Ishikawa (cell line): ENCODE data around the gene EIF4A3.
A peak's percentile ranks its signal among the peaks of the same experiment; 100 is the strongest.

Source experiments
- CEBPB ChIP-seq: IDR thresholded peaks from 2 replicates; pipeline ENCODE4 v1.6.1; 2012
- CREB1 ChIP-seq: IDR thresholded peaks from 2 replicates; pipeline ENCODE4 v1.6.1; 2012; ENCODE audit warnings: low read depth
- EGR1 ChIP-seq: IDR thresholded peaks from 2 replicates; pipeline ENCODE4 v1.6.1; 2012
- EP300 ChIP-seq: IDR thresholded peaks from 2 replicates; pipeline ENCODE4 v1.6.1; 2012; ENCODE audit warnings: borderline replicate concordance
- FOXM1 ChIP-seq: IDR thresholded peaks from 2 replicates; pipeline ENCODE4 v1.6.1; 2012; ENCODE audit warnings: low read depth, borderline replicate concordance
- MAX ChIP-seq: IDR thresholded peaks from 2 replicates; pipeline ENCODE4 v1.6.1; 2012
- NFIC ChIP-seq: IDR thresholded peaks from 2 replicates; pipeline ENCODE4 v1.6.1; 2012
- RAD21 ChIP-seq: IDR thresholded peaks from 2 replicates; pipeline ENCODE4 v1.6.1; 2012; ENCODE audit warnings: low read depth
- REST ChIP-seq: IDR thresholded peaks from 2 replicates; pipeline ENCODE4 v1.6.1; 2012; ENCODE audit warnings: low read depth, mild to moderate bottlenecking
- TAF1 ChIP-seq: IDR thresholded peaks from 2 replicates; pipeline ENCODE4 v1.6.1; 2012; ENCODE audit warnings: low read depth, mild to moderate bottlenecking
- TCF12 ChIP-seq: IDR thresholded peaks from 2 replicates; pipeline ENCODE4 v1.6.1; 2012; ENCODE audit warnings: low read depth
- TEAD4 ChIP-seq: IDR thresholded peaks from 2 replicates; pipeline ENCODE4 v1.6.1; 2012
- USF1 ChIP-seq: IDR thresholded peaks from 2 replicates; pipeline ENCODE4 v1.6.1; 2012
- YY1 ChIP-seq: IDR thresholded peaks from 2 replicates; pipeline ENCODE4 v1.6.1; 2012; ENCODE audit warnings: low read depth
- ZBTB7A ChIP-seq: IDR thresholded peaks from 2 replicates; pipeline ENCODE4 v1.6.1; 2012; ENCODE audit warnings: low read depth

EIF4A3 gene

GRCh38 chr17:80130992-80131391, 15.9 kb downstream of the EIF4A3 start:
- TF ChIP-seq YY1: no peak
- TF ChIP-seq REST: no peak
- no peak for TF ChIP-seq EP300
- no peak for TF ChIP-seq USF1
- no peak for TF ChIP-seq FOXM1
- no peak for TF ChIP-seq ZBTB7A
- TF ChIP-seq TAF1: no peak

GRCh38 chr17:80129006-80129565, 17.8 kb downstream of the EIF4A3 start:
- TF ChIP-seq REST: no peak
- TF ChIP-seq YY1: no peak
- TF ChIP-seq ZBTB7A: no peak
- no peak for TF ChIP-seq NFIC
- TF ChIP-seq EGR1: no peak
- no peak for TF ChIP-seq CREB1
- no peak for TF ChIP-seq EP300
- TF ChIP-seq TAF1: no peak
- TF ChIP-seq FOXM1: no peak
- TF ChIP-seq RAD21: no peak
- no peak for TF ChIP-seq TEAD4
- no peak for TF ChIP-seq MAX
- no peak for TF ChIP-seq TCF12
- no peak for TF ChIP-seq USF1
- TF ChIP-seq CEBPB: no peak

- TF ChIP-seq TCF12 (no peak), TEAD4 (no peak), USF1 (no peak), ZBTB7A (no peak), RAD21 (no peak), TAF1 (no peak), REST (no peak), CEBPB (no peak), MAX (no peak)
These were observed 20.5 kb downstream of the EIF4A3 start for GRCh38 chr17:80126449-80126715.

- TF ChIP-seq NFIC (no peak), TEAD4 (peak; percentile 34; the same call in 1 of the 2 replicates), EGR1 (no peak), CEBPB (no peak), RAD21 (no peak), CREB1 (no peak), ZBTB7A (no peak), USF1 (no peak), TAF1 (no peak)
These were observed 21.1 kb downstream of the EIF4A3 start for GRCh38 chr17:80125656-80126448.
